ENCODE data around the gene RSPH9.

The RSPH9 gene, protein sequence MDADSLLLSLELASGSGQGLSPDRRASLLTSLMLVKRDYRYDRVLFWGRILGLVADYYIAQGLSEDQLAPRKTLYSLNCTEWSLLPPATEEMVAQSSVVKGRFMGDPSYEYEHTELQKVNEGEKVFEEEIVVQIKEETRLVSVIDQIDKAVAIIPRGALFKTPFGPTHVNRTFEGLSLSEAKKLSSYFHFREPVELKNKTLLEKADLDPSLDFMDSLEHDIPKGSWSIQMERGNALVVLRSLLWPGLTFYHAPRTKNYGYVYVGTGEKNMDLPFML

DNA sequence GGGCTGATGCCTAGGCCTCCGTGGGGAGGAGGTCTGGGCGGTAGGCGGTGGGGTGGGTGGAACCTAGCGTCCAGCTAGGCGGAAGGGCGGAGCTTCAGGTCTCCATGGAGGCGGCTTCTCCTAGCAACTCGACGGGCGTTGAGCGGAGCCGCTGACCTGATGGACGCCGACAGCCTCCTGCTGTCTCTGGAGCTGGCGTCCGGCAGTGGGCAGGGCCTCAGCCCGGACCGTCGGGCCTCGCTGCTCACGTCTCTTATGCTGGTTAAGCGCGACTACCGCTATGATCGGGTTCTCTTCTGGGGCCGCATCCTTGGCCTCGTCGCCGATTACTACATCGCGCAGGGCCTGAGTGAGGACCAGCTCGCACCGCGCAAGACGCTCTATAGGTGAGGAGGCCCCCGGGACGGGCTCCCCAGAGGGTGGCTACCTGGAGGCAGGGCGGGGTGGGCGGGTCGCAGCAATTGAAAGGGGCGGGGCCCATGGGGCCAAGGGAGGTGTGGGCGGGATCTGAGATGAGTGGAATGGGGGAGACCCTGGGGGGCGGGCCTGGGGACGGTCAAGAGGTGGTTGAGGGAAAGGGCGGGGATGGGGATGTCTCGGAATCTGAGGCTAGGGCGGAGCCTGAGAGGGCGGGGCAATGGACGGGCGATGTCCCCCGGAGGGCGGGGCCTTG is at the start of gene RSPH9:
RSPH9 (plus strand) TSS at position 97 of the 673 bp plus-strand sequence; CDS start at position 160, 63 bp downstream.
- TF ChIP-seq ZNF274 (IDR thresholded peaks at IDR 0.05; ENCODE audit: low read depth, low read length): no peak
- no peak within 1 kb of the TSS for H3K4me3 ChIP-seq (ENCODE audit: low read length)

DNA sequence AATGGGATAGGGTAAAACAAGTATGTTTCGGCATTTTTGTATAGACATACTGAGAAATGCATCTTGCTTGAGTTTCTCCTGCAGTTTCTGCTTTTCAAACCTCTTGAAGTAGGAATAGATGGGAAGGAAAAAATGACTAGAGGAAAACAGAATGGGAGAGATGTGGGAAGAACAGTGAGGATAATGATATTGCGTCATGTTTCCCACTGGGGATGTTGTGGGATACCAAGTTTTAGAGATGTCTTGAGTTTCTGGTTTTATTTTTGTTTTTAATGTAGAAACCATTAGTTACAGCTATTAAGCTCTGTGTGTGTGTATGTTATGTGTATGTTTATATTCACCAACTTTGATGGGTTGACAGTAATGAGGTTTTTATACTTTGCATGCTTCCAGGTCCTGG is 44.2 kb upstream of the RSPH9 start:
- no peak for TF ChIP-seq ZNF274 (IDR thresholded peaks at IDR 0.05; ENCODE audit: low read depth, low read length)
- no peak overlapping the region for H3K4me3 ChIP-seq (ENCODE audit: low read length)

DNA sequence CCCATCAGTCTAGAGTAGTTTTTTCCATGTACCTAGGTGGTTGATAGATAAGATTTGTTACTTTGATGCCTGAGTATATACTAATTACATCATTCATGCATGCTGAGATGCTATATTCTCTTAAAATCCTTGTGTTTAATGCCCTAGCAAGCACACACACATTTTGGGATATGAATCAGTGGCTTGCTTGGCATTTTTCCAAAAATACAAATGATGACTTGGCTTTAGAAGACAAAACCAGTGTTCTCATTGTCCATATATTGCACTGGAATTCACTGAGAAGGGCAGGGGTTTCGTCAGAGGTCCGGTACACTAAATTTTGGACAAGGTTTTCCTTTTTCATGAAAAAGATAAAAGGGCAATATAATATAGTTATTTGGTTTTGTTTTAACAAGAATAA is 40.7 kb upstream of the RSPH9 start:
- no peak for TF ChIP-seq ZNF274 (IDR thresholded peaks at IDR 0.05; ENCODE audit: low read depth, low read length)
- H3K4me3 ChIP-seq (ENCODE audit: low read length): no peak overlapping the region

DNA sequence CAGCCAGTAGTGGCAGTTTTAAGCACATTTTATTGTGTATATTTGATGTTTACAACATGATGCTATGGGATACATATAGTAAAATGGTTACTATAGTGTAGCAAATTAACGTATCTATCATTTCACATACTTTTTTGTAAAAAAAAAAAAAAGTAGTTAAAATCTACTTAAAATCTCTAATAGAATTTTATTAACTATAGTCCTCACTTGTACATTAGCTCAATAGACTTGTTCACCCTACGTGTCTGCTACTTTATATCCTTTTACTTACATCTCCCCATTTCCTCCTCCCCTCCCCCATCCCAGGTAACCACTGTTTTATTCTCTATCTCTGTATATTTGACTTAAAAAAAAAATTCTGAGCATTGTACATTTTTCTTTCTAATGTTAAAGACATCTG is 38.8 kb upstream of the RSPH9 start:
- no peak for TF ChIP-seq ZNF274 (IDR thresholded peaks at IDR 0.05; ENCODE audit: low read depth, low read length)
- H3K4me3 ChIP-seq (ENCODE audit: low read length): no peak overlapping the region

DNA sequence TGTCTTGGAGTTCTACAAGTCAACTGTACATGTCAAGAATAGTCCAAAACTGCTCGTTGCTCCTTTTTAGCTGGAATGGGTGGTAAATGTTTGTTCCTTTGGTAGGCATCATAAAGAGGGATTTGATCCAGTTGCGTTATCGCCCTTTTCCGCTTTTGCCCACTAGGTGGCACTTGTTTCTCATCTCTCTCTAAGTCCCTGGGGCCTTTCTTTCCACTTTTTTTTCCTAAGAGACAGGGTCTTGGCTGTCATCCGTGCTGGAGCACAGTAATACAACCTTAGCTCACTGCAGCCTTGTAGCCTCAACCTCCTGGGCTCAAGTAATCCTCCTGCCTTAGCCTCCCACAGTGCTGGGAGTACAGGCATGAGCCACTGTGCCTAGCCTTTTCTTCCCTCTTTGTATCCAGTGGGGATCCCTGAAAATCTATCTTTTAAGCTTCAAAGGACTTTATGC is 36.5 kb upstream of the RSPH9 start:
- TF ChIP-seq ZNF274 (IDR thresholded peaks at IDR 0.05; ENCODE audit: low read depth, low read length): no peak
- no peak overlapping the region for H3K4me3 ChIP-seq (ENCODE audit: low read length)

DNA sequence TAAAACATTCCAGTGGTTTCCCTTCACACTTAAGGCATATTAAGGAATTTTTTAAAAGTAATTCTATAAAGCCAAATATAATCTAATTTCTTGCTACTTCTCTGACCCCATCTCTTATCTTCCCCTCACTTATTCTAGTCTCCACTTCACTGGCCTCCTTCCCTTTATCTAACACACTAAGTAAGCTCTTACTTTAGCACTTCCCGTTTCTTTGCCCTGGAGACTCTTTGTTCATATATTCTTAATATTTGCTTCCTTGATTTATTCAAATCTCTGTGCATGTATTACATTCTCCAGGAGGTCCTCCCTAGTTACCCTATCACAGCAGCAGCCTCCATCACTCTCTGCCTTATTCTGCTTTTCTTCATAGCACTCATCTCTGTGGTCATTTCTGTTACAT is 36.0 kb upstream of the RSPH9 start:
- no peak overlapping the region for H3K4me3 ChIP-seq (ENCODE audit: low read length)
- TF ChIP-seq ZNF274 (IDR thresholded peaks at IDR 0.05; ENCODE audit: low read depth, low read length): no peak

DNA sequence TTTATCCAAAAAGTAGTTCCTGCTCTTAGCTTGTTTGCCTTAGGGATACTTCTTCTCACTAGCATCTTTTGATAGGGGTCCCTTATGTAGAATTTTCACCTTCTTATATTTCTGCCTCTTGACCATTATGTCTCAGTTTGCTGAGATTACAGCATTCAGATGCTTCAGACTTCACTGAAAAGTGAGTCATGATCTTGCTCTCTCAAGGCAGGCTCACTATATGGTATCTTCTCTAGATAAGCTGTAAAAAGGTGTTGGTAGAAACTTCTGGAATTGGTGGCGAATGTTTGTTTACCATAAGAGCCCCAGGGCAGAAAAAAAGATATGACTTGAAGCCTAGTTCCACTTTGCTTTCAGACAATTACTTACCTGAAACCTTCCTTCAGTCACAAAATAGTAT is 35.4 kb upstream of the RSPH9 start:
- H3K4me3 ChIP-seq (ENCODE audit: low read length): no peak overlapping the region
- no peak for TF ChIP-seq ZNF274 (IDR thresholded peaks at IDR 0.05; ENCODE audit: low read depth, low read length)

DNA sequence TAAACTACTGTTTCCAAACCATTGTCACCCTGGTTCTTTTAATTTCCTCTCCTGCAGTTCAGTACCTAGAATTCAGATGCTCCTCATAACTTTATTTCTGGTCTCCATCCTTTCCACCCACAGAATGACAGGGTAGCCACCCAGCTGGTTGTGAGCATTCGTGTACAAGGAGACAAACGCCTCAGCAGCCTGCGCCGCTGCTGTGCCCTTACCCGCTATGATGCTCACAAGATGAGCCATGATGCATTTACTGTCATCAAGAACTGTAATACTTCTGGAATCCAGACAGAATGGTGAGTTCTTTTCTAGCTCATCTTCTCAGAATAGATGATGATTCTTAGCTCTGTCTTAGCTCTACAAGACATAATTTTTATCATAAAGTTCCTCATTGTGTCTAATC is 34.4 kb upstream of the RSPH9 start:
- H3K4me3 ChIP-seq (ENCODE audit: low read length): no peak overlapping the region
- no peak for TF ChIP-seq ZNF274 (IDR thresholded peaks at IDR 0.05; ENCODE audit: low read depth, low read length)

DNA sequence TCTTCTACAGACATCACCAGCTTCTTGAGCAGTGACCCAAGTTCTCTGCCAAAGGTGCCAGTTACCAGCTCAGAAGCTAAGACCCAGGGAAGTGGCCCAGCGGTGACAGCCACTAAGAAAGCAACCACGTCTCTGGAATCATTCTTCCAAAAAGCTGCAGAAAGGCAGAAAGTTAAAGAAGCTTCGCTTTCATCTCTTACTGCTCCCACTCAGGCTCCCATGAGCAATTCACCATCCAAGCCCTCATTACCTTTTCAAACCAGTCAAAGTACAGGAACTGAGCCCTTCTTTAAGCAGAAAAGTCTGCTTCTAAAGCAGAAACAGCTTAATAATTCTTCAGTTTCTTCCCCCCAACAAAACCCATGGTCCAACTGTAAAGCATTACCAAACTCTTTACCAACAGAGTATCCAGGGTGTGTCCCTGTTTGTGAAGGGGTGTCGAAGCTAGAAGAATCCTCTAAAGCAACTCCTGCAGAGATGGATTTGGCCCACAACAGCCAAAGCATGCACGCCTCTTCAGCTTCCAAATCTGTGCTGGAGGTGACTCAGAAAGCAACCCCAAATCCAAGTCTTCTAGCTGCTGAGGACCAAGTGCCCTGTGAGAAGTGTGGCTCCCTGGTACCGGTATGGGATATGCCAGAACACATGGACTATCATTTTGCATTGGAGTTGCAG is 31.0 kb upstream of the RSPH9 start:
- no peak overlapping the region for H3K4me3 ChIP-seq (ENCODE audit: low read length)
- no peak for TF ChIP-seq ZNF274 (IDR thresholded peaks at IDR 0.05; ENCODE audit: low read depth, low read length)

DNA sequence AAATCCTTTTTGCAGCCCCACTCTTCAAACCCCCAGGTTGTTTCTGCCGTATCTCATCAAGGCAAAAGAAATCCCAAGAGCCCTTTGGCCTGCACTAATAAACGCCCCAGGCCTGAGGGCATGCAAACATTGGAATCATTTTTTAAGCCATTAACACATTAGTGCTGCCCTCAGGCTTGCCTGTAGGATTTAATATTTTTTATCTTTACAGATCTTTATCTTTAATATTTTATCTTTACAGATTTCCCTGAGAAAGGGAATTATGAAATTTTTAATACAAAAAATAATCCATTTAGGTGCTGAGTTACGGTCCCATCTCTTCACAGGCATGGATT is 30.5 kb upstream of the RSPH9 start:
- no peak for TF ChIP-seq ZNF274 (IDR thresholded peaks at IDR 0.05; ENCODE audit: low read depth, low read length)
- no peak overlapping the region for H3K4me3 ChIP-seq (ENCODE audit: low read length)

DNA sequence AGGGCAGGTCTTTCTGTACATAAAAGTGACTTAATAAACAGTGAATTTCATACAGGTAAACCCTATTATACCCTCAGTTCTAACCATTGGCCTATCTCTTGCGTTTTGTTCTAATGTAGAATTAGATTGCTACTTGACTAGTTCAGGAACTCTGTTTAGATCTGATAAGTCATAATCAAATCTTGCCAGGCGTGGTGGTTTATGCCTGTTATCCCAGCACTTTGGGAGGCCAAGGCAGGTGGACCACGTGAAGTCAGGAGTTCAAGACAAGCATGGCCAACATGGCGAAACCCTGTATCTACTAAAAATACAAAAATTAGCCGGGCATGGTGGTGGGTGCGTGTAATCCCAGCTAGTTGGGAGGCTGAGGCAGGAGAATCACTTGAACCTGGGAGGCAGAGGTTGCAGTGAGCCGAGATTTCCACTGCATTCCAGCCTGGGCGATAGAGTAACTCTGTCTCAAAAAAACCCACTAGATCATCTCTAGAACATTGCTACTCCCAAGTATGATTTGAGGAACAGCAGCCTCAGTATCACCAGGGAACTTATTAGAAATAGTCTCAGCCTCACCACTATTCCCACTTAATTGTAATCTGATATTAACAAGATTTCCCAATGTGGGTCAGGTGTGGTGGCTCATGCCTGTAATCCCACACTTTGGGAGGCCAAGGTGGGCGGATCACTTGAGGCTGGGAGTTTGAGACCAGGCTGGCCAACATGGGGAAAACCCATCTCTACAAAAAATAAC is 27.9 kb upstream of the RSPH9 start:
- no peak for TF ChIP-seq ZNF274 (IDR thresholded peaks at IDR 0.05; ENCODE audit: low read depth, low read length)
- H3K4me3 ChIP-seq (ENCODE audit: low read length): no peak overlapping the region

DNA sequence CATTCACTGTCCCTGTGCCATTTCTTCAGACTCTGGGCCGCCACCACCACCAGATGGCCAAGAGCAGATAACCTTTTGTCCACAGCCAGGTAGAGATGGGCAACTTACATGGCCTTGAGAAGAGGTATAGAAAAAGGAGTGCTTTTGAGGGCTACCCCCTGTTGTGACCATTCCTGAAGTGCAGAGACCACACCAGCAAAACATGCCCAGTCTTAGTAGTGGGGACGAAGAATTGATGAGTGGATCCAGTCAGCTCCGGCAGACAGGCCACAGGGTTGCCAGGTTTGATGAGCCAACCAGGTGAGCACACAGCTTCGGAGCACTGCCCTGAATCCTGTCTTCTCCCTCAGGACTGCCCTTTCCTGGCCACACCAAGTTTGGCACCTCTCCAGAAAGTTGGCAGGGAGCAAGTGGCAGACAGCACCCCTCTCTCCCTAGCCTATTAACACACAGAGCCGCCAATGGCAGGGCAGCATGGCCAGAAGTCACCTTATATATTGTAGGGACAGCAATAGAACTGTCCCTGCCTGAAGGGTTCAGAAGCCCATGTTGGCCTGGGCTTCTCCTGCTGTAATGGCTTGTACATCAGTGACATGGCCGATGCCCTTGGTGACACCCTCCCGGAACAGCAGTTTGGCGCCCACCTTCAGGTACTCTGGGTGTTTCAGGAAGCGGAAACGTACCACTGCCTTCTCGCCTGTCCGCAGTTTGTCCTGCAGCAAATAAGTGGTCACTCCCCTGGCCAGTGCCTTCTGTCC is 23.6 kb upstream of the RSPH9 start:
- no peak overlapping the region for H3K4me3 ChIP-seq (ENCODE audit: low read length)
- TF ChIP-seq ZNF274 (IDR thresholded peaks at IDR 0.05; ENCODE audit: low read depth, low read length): no peak

DNA sequence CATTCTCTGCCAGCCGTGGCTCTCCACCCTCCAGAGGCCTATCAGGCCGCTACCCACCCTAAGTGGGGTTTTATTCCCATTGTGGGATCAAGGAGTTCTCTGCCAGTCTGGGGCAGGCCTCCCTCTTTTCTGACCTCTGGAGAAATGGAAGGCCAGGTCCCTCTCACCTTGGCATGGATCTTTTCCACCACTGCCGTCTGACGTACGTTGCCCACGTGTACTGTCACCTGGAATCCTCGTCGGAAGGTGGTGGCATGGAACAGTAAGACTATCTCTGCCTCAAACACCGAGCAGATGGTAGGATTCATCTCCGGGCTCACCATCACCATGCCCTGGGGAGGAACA is 23.0 kb upstream of the RSPH9 start:
- TF ChIP-seq ZNF274 (IDR thresholded peaks at IDR 0.05; ENCODE audit: low read depth, low read length): no peak
- H3K4me3 ChIP-seq (ENCODE audit: low read length): no peak overlapping the region

DNA sequence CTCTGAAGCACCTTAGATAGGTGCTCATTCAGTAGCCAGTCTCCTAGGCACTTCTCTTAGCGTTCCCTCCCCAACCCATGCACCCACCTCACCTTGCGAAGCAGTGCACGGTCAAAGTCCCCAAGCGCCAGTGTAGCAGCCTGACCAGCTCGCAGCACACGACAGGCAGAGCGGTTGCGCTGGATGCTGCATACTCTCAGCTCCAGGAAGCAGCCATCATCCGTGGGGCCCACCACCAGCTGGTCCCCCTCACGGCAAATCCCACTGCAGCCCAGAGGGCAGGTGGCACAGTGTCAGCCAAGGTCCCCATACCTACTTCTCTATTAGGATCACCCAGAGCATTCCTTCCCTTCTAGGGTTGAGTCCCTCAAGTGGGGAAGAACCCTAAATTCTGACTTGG is 22.3 kb upstream of the RSPH9 start:
- TF ChIP-seq ZNF274 (IDR thresholded peaks at IDR 0.05; ENCODE audit: low read depth, low read length): no peak

More for the DNA sequence above, 22.3 kb upstream of the RSPH9 start:
- H3K4me3 ChIP-seq (ENCODE audit: low read length): no peak overlapping the region
